Measurements from ENCODE around the gene LRRC8B.
"Not testable (repeated sequence)": the region's sequence is repeated elsewhere in the genome, so short reads cannot be mapped to it uniquely, and the experiment has no call there.

Gene LRRC8B

DNA sequence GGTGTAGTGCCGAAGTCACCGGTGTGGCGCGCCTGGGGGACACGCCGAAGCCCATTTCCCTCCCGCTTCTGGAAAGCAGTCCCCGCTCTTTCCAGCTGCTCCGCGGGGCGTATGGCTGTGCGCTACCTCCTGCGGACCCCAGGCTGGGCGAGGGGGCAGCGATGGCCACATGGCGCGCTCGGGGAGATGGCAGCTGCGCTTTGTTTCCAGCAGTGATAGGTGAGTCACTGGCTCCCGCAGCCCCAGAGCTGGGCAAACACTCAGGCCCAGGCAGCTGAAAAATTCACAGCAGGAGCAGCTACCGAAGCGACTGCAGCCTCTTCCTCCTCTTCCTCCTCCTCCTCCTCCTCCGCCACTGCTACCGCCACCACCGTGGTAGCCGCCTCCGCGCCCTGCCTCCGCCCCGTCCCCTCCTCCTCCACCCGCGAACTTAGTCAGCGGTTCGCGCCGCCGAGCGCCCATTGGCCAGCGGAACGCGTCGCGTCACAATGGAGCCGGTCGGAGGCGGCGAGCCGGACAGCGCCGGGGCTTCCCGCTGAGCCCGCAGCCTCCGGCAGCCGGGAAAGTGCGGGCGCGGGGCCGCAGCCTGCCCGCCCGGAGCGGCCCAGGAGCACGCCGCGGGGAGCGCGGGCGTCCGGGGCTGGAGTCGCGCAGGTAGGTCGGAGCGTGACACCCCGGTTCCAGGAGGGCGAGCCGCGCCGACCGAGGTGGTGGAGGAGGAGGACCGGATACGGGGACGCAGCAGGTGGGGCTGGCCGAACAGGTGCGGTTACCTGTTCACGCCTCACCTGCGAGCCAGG is at the start of gene LRRC8B:
LRRC8B (plus strand) TSS at position 461 of the 800 bp plus-strand sequence. CDS start 57,822 bp downstream, outside the sequence.
- peak; percentile 89 for DNase-seq (ENCODE audit: low read depth)

DNA sequence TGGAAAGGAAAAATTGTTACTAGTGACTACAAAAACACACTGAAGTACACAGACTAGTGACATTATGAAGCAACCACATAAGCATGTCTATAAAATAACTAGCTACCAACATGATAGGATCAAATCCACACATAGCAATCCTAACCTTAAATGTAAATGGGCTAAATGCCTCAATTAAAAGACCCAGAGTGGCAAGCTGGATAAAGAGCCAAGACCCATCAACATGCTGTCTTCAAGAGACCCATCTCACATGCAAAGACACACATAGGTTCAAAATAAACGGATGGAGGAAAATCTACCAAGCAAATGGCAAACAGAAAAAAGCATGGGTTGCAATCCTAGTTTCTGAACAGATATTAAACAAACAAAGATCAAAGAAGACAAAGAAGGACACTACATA is 49.4 kb upstream of the LRRC8B start:
- DNase-seq (ENCODE audit: low read depth) = no peak

DNA sequence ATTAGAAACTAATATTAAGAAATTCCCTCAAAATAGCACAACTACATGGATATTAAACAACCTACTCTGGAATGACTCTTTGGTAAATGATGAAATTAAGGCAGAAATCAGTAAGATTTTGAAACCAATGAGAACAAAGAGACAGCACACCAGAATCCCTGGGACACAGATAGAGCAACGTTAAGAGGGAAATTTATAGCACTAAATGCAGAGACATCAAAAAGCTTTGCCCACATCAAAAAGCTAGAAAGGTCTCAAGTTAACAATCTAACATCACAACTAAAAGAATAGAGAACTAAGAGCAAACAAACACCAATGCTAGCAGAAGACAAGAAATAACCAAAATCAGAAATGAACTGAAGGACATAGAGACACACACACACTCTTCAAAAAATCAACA is 48.6 kb upstream of the LRRC8B start:
- no peak for DNase-seq (ENCODE audit: low read depth)

DNA sequence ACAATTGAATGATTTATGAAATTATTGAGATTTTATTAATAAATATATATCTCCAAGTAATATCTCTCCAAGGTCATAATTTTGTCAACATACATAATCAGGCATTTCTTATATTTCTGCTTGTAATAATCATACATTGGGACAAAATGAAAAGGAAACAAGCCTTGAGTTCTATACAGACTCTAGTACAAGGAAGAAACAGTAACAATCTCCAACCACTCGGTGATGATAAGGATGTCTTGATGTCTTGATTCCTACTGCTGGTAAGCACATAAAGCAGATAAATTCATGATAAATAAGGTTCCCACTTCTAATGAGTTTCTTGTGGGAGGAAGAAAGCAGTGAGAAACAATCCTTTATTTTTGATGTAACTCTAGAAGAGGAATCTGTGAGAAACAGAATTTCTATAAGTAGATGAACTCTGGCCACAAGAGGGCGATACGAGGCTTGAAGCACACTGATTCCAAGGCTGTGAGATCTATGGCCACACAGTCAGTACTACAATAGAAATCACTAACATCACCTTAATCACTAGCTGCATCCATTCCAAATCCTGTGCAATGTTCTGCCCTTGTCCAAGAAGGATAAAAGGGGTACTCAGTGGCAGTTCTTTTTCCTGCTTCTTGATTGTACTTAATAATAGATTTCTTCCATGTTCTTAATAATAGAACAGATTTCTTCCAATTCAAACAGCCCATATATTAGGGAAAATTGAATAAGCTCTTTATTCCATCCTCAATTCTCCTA is 41.4 kb upstream of the LRRC8B start:
- peak; percentile 59 for DNase-seq (ENCODE audit: low read depth)

DNA sequence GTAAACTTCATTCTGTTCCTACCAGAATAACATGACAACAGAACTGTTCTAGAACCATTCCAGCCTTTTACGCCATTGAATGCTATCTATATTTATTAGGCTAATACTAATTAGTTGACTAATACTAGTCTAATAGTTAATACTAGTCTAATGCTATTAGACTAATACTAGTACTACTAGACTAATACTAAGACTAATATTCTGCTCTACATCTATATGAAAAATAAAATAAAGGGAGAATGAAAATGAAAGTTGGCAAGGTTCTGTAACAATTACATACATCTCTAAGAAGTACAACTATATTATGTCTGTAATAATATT is 40.9 kb upstream of the LRRC8B start:
- no peak for DNase-seq (ENCODE audit: low read depth)

DNA sequence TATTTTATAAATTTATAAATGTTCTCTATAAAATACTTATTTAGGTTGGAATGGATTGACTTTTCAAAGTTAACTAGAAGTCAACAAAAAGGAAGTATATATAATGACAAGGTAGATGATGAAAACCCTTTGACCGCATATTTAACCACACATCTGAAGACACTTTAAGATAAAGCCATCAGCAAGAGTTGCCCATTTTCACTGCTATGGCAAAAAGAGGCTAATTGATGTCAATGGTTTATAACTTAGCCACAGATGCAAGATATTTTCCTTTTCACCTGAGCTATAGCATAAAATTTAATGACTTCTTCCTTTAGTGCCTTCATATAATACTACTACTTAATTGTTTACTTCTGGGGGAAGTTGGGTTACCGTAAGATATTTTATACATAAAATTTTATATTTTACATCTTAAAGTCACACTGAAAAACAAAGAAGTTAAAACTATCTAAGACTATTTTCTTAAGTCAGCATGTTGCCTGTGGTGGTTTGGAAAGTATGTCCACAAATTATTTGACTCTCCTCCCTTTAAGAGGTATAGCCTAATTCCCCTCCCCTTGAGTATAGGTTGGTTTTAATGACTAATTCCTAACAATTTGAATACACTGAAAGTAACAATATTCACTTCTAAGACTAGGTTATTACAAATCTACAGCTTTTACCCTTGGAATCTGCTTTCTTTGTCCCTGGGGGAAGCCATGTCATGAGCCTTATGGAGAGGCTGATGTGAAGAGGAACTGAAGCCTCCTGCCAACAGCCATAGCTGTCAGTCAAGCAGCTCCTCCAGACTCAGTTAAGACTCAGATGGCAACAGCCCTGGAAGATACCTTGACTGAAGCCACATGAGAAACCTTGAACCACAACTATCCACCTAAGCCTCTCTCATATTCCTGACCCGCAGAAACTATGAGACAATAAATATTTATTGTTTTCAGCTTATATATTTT is 40.3 kb upstream of the LRRC8B start:
- no peak for DNase-seq (ENCODE audit: low read depth)

- DNase-seq (ENCODE audit: low read depth) = peak; percentile 8
These were observed 36.7 kb upstream of the LRRC8B start for GRCh38 chr1:89487972-89488371.

DNA sequence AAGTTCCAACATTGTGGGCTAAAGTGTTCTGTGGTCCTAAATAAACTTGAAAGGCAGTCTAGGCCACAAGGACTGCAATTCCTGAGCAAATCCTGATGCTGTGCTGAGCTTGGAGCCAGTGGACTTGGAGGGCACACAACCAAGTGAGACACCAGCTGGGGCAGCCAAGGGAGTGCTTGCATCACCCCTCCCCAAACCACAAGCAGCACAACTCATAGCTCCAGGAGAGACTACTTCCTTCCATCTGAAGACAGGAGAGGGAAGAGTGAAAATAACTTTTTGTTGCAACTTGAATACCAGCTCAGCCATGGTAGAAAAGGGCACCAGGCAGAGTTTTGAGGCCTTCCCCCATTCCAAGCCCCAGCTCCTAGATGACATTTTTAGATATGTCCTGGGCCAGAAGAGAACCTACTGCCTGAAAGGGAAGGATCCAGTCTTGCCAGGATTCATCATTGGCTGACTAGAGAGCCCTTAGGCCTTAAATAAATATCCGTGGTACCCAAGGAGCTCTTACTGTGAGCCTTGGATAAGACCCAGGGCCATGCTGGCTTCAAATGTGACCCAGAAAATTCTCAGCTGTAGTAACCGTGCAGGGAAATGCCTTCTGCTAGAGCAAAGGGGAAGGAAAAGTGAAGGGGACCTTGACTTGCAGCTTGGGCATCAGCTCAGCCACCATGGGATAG is 35.4 kb upstream of the LRRC8B start:
- no peak for DNase-seq (ENCODE audit: low read depth)

DNA sequence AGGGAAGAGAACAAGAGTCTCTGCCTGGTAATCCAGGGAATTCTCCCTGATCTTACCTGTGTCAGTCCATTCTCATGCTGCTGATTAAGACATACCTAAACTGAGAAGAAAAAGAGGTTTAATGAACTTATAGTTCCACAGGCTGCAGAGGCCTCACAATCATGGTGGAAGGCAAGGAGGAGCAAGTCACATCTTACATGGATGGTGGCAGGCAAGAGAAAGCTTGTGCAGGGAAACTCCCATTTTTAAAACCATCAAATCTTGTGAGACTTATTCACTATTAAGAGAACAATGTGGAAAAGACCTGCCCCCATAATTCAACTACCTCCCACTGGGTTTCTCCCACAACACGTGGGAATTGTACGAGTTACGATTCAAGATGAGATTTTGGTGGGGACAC is 34.2 kb upstream of the LRRC8B start:
- DNase-seq (ENCODE audit: low read depth) = no peak

GRCh38 chr1:89499320-89499719 is 25.3 kb upstream of the LRRC8B start:
- DNase-seq (ENCODE audit: low read depth) = no peak

DNA sequence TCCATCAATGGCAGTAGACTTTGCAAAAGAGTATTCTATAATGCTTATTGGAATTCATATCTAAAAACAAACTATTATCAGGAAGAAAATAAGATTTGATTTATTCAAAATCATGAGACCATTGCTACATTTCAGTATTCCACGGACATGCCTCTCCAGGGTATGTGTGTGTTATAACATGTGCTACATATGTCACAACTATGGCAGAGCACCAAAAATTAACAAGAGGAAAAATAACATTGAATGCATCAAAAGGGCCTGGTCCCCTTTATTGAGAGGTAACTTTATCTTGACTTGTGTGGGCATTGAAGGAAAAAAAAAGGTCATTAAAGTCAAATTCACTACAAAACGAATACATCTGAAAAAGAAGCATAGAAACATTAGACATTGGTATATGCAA is 22.6 kb upstream of the LRRC8B start:
- no peak for DNase-seq (ENCODE audit: low read depth)

DNA sequence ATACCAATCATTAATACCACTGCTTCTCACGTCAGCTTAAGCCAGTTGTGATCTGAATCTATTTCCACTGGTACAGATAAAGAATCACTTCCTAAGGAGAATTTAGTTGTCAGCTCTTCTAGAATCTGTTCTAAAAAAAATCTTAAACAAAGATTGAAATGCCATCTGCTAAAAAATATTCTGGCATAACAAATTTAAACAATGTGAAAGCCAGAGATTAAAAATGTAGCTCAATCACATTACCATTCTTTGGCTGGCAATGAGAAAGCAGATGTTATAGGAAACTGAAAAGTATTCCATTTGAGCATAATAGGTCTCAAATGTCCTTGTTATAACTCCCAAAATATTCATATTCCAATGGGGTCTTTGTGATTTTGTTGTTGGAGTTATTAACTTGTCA is 21.7 kb upstream of the LRRC8B start:
- no peak for DNase-seq (ENCODE audit: low read depth)

GRCh38 chr1:89503690-89504089 is 20.9 kb upstream of the LRRC8B start:
- no peak for DNase-seq (ENCODE audit: low read depth)

DNA sequence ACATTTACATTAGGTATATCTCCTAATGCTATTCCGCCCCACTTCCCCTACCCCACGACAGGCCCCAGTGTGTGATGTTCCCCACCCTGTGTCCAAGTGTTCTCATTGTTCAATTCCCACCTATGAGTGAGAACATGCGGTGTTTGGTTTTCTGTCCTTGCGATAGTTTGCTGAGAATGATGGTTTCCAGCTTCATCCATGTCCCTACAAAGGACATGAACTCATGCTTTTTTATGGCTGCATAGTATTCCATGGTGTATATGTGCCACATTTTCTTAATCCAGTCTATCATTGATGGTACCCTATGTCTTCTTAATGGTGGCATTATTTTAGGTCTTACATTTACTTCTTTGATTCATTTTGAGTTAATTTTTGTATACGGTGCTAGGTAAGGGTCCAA is 14.6 kb upstream of the LRRC8B start:
- DNase-seq (ENCODE audit: low read depth) = not testable (repeated sequence)

- DNase-seq (ENCODE audit: low read depth) = no peak
These were observed 11.5 kb upstream of the LRRC8B start for GRCh38 chr1:89512996-89513720.

DNA sequence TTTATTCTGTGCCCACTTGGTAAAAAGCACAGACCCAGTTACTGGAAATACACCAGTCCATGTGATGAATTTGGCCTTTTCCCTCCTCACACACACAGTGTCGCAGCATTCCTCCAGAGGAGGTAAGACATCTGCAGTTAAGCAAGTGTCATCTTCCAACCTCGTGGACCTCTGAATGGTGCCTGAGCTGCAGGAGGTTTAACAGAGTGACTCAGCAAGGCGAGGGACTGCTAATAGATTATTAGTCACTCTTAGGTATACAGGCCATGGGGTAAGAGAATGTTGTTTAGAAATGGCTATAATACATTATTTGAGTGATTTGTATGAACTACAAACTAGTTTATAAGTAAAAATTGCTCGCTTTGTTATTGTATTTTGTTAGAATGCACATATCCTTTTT is 8.6 kb upstream of the LRRC8B start:
- no peak for DNase-seq (ENCODE audit: low read depth)

GRCh38 chr1:89518221-89518631 is 6.4 kb upstream of the LRRC8B start:
- DNase-seq (ENCODE audit: low read depth) = no peak

DNA sequence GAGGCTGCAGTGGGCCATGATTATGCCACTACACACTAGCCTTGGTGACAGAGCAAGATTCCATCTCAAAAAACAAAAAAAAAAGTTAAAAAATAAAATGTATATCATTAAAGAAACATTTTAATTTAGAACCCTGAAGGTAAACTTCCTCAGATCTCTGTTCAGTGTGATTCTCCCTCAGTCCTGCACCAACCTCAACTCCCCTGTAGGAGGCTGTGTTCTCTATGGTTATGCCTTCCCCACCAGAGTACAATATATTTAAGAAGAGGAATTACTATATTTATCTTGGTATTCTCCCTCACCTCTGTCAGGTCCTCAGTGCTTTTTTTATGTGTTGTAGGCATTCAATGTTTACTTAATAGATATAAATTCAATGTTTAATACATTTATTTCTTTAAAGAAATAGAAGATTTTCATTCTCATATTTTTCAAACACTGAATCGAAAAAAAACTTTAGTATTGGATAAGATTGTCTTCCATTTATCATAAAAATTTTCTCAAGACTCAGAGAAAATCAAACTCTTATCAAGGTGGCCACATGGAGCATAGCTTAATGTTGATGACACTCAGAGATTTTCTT is 4.8 kb upstream of the LRRC8B start:
- no peak for DNase-seq (ENCODE audit: low read depth)

- DNase-seq (ENCODE audit: low read depth) = not testable (repeated sequence)
These were observed 2.7 kb upstream of the LRRC8B start for GRCh38 chr1:89521977-89522376.

DNA sequence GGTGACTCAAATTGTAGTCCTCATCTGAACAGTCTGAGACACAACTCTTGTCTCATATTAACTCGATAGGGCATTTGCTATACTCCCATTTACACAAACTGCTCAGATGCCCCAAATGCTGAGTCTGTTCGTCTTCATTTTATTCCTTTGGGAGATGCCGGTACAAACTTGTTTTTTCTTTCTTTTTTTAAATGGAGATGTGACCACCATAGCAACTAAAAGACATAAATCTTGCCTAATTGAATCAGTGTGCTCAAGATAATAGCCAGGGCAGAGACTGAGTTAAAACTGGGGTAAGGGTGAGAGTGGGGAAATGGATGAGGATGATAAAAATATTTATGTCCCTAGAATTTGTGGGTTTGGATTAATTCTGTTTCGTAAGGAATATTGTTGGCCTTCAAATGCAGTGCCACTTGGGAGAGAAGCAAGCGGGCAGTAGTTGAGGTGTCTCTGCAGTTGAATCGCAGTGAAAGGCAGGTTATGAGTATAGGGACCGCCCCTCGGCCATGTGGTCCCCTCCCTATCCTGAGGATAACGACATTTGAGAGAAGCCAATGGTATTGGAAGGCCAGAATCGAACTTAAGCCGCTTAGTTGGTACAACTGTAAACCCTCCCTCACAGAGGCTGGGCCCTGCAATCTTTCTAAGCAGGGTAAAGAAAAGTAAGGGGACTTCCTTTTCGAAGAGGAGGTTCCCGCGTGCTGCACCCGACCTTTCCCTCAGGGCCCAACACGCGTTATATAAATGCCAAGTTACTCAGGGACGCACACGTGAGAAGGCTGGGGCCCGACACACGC is 859 bp upstream of the LRRC8B start:
- DNase-seq (ENCODE audit: low read depth) = peak; percentile 63
